MM.1S (cell line): ENCODE results near the gene TOP3A.
A peak's percentile ranks its signal among the peaks of the same experiment; 100 is the strongest.

Experiments
- DNase-seq: peaks from one replicate; pipeline ENCODE4 v3.0.0-alpha.2; 2015
- H2AFZ ChIP-seq: fragments of 300-600 bp; sonication (generic); 2 replicates; pipeline ENCODE4 v1.6.0; 2016; ENCODE audit warnings: antibody characterized with exemption, low read length
- H3F3A ChIP-seq: fragments of 300-600 bp; sonication (generic); 2 replicates; pipeline ENCODE4 v1.6.1; 2016; ENCODE audit warnings: mild to moderate bottlenecking, antibody characterized with exemption, low read length, moderate library complexity, mixed read lengths; ENCODE audit not compliant: insufficient read depth
- H3K27ac ChIP-seq: fragments of 300-600 bp; sonication (generic); 2 replicates; pipeline ENCODE4 v1.5.1; 2016; ENCODE audit warnings: mild to moderate bottlenecking, low read length
- H3K27me3 ChIP-seq: fragments of 300-600 bp; sonication (generic); replicated peaks from 2 replicates; pipeline ENCODE4 v1.6.0; 2016; ENCODE audit warnings: low read length; ENCODE audit not compliant: insufficient read depth
- H3K36me3 ChIP-seq: fragments of 300-600 bp; sonication (generic); replicated peaks from 2 replicates; pipeline ENCODE4 v1.6.1; 2016; ENCODE audit warnings: mild to moderate bottlenecking, low read length, mixed read lengths; ENCODE audit not compliant: insufficient read depth
- H3K4me1 ChIP-seq: fragments of 300-600 bp; sonication (generic); 2 replicates; pipeline ENCODE4 v1.6.1; 2016; ENCODE audit warnings: low read length, mixed read lengths
- H3K4me2 ChIP-seq: fragments of 300-600 bp; sonication (generic); 2 replicates; pipeline ENCODE4 v1.6.0; 2016; ENCODE audit warnings: low read depth, low read length
- H3K4me3 ChIP-seq: fragments of 300-600 bp; sonication (generic); 2 replicates; pipeline ENCODE4 v1.5.1; 2016; ENCODE audit warnings: low read length, mixed read lengths
- H3K79me2 ChIP-seq: fragments of 300-600 bp; sonication (generic); 2 replicates; pipeline ENCODE4 v1.6.1; 2016; ENCODE audit warnings: mixed run types, low read length, mixed read lengths
- H3K9ac ChIP-seq: fragments of 300-600 bp; sonication (generic); 2 replicates; pipeline ENCODE4 v1.6.1; 2016; ENCODE audit warnings: low read length, mixed read lengths
- H3K9me2 ChIP-seq: fragments of 300-600 bp; sonication (generic); replicated peaks from 2 replicates; pipeline ENCODE4 v1.6.1; 2016; ENCODE audit warnings: mild to moderate bottlenecking, low read length, mixed read lengths; ENCODE audit not compliant: insufficient read depth
- H3K9me3 ChIP-seq: fragments of 300-600 bp; sonication (generic); replicated peaks from 2 replicates; pipeline ENCODE4 v1.6.1; 2016; ENCODE audit warnings: mild to moderate bottlenecking, low read length, mixed read lengths; ENCODE audit not compliant: insufficient read depth
- H4K20me1 ChIP-seq: fragments of 300-600 bp; sonication (generic); 2 replicates; pipeline ENCODE4 v1.6.1; 2016; ENCODE audit warnings: mild to moderate bottlenecking, low read length, moderate library complexity, mixed read lengths; ENCODE audit not compliant: insufficient read depth
- CTCF ChIP-seq: fragments of 300-600 bp; sonication (generic); IDR thresholded peaks from 2 replicates; pipeline ENCODE4 v1.5.1; 2016; ENCODE audit warnings: antibody characterized with exemption, low read length, mixed read lengths
- EZH2 ChIP-seq: fragments of 300-600 bp; sonication (generic); optimal IDR thresholded peaks from 2 replicates; pipeline ENCODE3; 2017; ENCODE audit warnings: low read depth, mild to moderate bottlenecking, antibody characterized with exemption, low read length, mixed read lengths
- EZH2phosphoT487 ChIP-seq: fragments of 300-600 bp; sonication (generic); IDR thresholded peaks from 2 replicates; pipeline ENCODE4 v1.6.1; 2018; ENCODE audit warnings: antibody characterized with exemption, low read length

The TOP3A gene

GRCh38 chr17:18356624-18357023 is 41.8 kb upstream of the TOP3A start:
- H3K9me3 ChIP-seq = no peaks in the 10 kb centered on the region
- H3K4me2 ChIP-seq = no peak overlapping the region
- DNase-seq = no peak
- no peaks in the 10 kb centered on the region for H4K20me1 ChIP-seq
- peaks cover 36% of the 10 kb centered on the region for H3K79me2 ChIP-seq
- no peak overlapping the region for H3K9ac ChIP-seq
- no peak overlapping the region for H3K4me3 ChIP-seq
- H3F3A ChIP-seq = no peaks in the 10 kb centered on the region
- H3K9me2 ChIP-seq = no peaks in the 10 kb centered on the region
- H3K4me1 ChIP-seq = no peaks in the 10 kb centered on the region
- no peaks in the 10 kb centered on the region for H3K27me3 ChIP-seq
- H3K27ac ChIP-seq = no peak overlapping the region
- H3K36me3 ChIP-seq = 0 out of 2 replicates have a peak, but pooled peaks cover 6% of the 10 kb centered on the region
- TF ChIP-seq EZH2 (no peak), EZH2phosphoT487 (no peak), CTCF (no peak)
- no peak overlapping the region for H2AFZ ChIP-seq

- Histone ChIP-seq H3K9me3 (no peaks in the 10 kb centered on the region), H3K9ac (no peak overlapping the region), H3K4me2 (no peak overlapping the region), H3K36me3 (0 out of 2 replicates have a peak, but pooled peaks cover 6% of the 10 kb centered on the region), H3K27ac (no peak overlapping the region), H4K20me1 (no peaks in the 10 kb centered on the region), H2AFZ (no peak overlapping the region), H3K4me1 (no peaks in the 10 kb centered on the region), H3K9me2 (no peaks in the 10 kb centered on the region), H3K27me3 (no peaks in the 10 kb centered on the region), H3K79me2 (peaks cover 15% of the 10 kb centered on the region), H3F3A (no peaks in the 10 kb centered on the region), H3K4me3 (no peak overlapping the region)
- no peak for TF ChIP-seq CTCF
- no peak for TF ChIP-seq EZH2
- no peak for TF ChIP-seq EZH2phosphoT487
- DNase-seq = no peak
Observed at GRCh38 chr17:18353541-18353940, 38.7 kb upstream of the TOP3A start.

GRCh38 chr17:18344021-18344420 is 29.2 kb upstream of the TOP3A start:
- H3K4me2 ChIP-seq = peak overlapping the region; percentile 59
- DNase-seq = peak; percentile 84
- TF ChIP-seq EZH2 = no peak
- no peak for TF ChIP-seq CTCF
- TF ChIP-seq EZH2phosphoT487 = no peak
- peak overlapping the region; percentile 63; the same call in 1 of the 2 replicates for H3K27ac ChIP-seq
- H3F3A ChIP-seq = peaks cover 17% of the 10 kb centered on the region
- H3K36me3 ChIP-seq = peaks cover 8% of the 10 kb centered on the region
- no peaks in the 10 kb centered on the region for H3K27me3 ChIP-seq
- H3K9me2 ChIP-seq = no peaks in the 10 kb centered on the region
- no peaks in the 10 kb centered on the region for H4K20me1 ChIP-seq
- no peaks in the 10 kb centered on the region for H3K9me3 ChIP-seq
- H3K9ac ChIP-seq = no peak overlapping the region; the same call in 1 of the 2 replicates
- H3K79me2 ChIP-seq = peaks cover 5% of the 10 kb centered on the region; the same call in 1 of the 2 replicates
- no peak overlapping the region for H2AFZ ChIP-seq
- H3K4me1 ChIP-seq = peaks cover 12% of the 10 kb centered on the region
- no peak overlapping the region for H3K4me3 ChIP-seq
